ENCODE measurements around the gene PSME3.

- TF ChIP-seq POLR2A (IDR thresholded peaks at IDR 0.05) (no peak), CTCF (IDR thresholded peaks at IDR 0.05) (peak; percentile 16 to 57 (median 38))
Observed at GRCh38 chr17:42819939-42820535, 13.2 kb upstream of the PSME3 start.
